SK-N-SH (cell line): ENCODE results near the gene CRTC3. TPM values are rescaled to one million over a fixed set of nuclear protein-coding genes. Genes with fewer than 3 reads are reported as not detected.

Experiments
- CTCF ChIA-PET: fragments of 300-600, 350-600 bp; formaldehyde crosslinking; extraction: SDS; loops from one replicate; lab custom pipeline; 2021; lab: Yijun Ruan, JAX
- POLR2A ChIA-PET: fragments of 350-600 bp; sonication (Branson Sonifier 250); formaldehyde crosslinking; extraction: SDS; loops from one replicate; lab custom pipeline; 2020; ENCODE audit warnings: antibody characterized with exemption, inconsistent platforms; lab: Yijun Ruan, JAX
- DNase-seq: peaks from one replicate; pipeline ENCODE4 v3.0.0; 2012
- H2AFZ ChIP-seq: fragments of 200-600 bp; sonication (generic); 2 replicates; pipeline ENCODE4 v1.8.1; 2016; ENCODE audit warnings: antibody characterized with exemption, mild to moderate bottlenecking, low read depth
- H3F3A ChIP-seq: fragments of 200-600 bp; sonication (generic); replicated peaks from 2 replicates; pipeline ENCODE3; 2016; ENCODE audit warnings: antibody characterized with exemption, mild to moderate bottlenecking; ENCODE audit not compliant: insufficient read depth
- H3K27ac ChIP-seq, 2 experiments: fragments of 200-500 bp in 1 of 2; fragments of 200-600 bp in 1 of 2; sonication (Bioruptor generic) in 1 of 2; sonication (generic), shearing (Covaris generic) in 1 of 2; 2 replicates each; pipeline versions ENCODE4 v1.5.1 to v1.6.1; 2014 to 2016; ENCODE audit warnings: low read depth in 2 of 2, inconsistent platforms in 1 of 2, low read length in 1 of 2, mild to moderate bottlenecking in 1 of 2, mixed read lengths in 1 of 2
- H3K27me3 ChIP-seq: fragments of 200-600 bp; sonication (generic), shearing (Covaris generic); 2 replicates; pipeline ENCODE4 v1.6.1; 2016; ENCODE audit warnings: mixed run types; ENCODE audit not compliant: insufficient read depth
- H3K36me3 ChIP-seq, 2 experiments: fragments of 200-500 bp in 1 of 2; fragments of 200-600 bp in 1 of 2; sonication (Bioruptor generic) in 1 of 2; sonication (generic) in 1 of 2; replicated peaks in 1 of 2; 2 replicates each; pipeline versions ENCODE3 to v1.5.1; 2014 to 2016; ENCODE audit warnings: low read length in 1 of 2, mild to moderate bottlenecking in 1 of 2; ENCODE audit not compliant: insufficient read depth in 2 of 2, control insufficient read depth in 1 of 2
- H3K4me1 ChIP-seq, 2 experiments: fragments of 200-500 bp in 1 of 2; fragments of 200-600 bp in 1 of 2; sonication (Bioruptor generic) in 1 of 2; sonication (generic), shearing (Covaris generic) in 1 of 2; 2 replicates each; pipeline versions ENCODE4 v1.5.1 to v1.6.1; 2014 to 2016; ENCODE audit warnings: low read depth in 1 of 2, low read length in 1 of 2, mixed run types in 1 of 2; ENCODE audit not compliant: insufficient read depth in 2 of 2, control insufficient read depth in 1 of 2
- H3K4me2 ChIP-seq: fragments of 200-600 bp; sonication (generic), shearing (Covaris generic); 2 replicates; pipeline ENCODE4 v1.6.1; 2017; ENCODE audit warnings: mixed run types
- H3K4me3 ChIP-seq, 2 experiments: fragments of 200-500 bp in 1 of 2; fragments of 200-600 bp in 1 of 2; sonication (Bioruptor generic) in 1 of 2; sonication (generic), shearing (Covaris generic) in 1 of 2; 2 replicates each; pipeline versions ENCODE4 v1.5.1 to v1.8.1; 2014 to 2016; ENCODE audit warnings: low read depth in 2 of 2, inconsistent platforms in 1 of 2, low read length in 1 of 2, mild to moderate bottlenecking in 1 of 2, mixed read lengths in 1 of 2, moderate library complexity in 1 of 2
- H3K79me2 ChIP-seq: fragments of 200-600 bp; sonication (generic); 2 replicates; pipeline ENCODE4 v1.8.1; 2017; ENCODE audit warnings: mild to moderate bottlenecking; ENCODE audit not compliant: insufficient read depth
- H3K9ac ChIP-seq: fragments of 200-600 bp; sonication (generic); 2 replicates; pipeline ENCODE4 v1.6.1; 2017; ENCODE audit warnings: mixed run types
- H3K9me2 ChIP-seq: fragments of 200-600 bp; sonication (generic); 2 replicates; pipeline ENCODE4 v1.6.1; 2017; ENCODE audit warnings: mixed run types
- H3K9me3 ChIP-seq: fragments of 200-600 bp; sonication (generic); 2 replicates; pipeline ENCODE4 v1.6.1; 2017; ENCODE audit warnings: mixed run types, mild to moderate bottlenecking, moderate library complexity
- H4K20me1 ChIP-seq: fragments of 200-600 bp; sonication (generic); 2 replicates; pipeline ENCODE4 v1.6.1; 2017; ENCODE audit warnings: mild to moderate bottlenecking, mixed run types; ENCODE audit not compliant: insufficient read depth
- CTCF ChIP-seq: fragments of 200-600 bp; sonication (generic); IDR thresholded peaks from 2 replicates; pipeline ENCODE4 v1.6.1; 2017; ENCODE audit warnings: antibody characterized with exemption, mild to moderate bottlenecking, moderate library complexity
- EZH2phosphoT487 ChIP-seq: fragments of 200-600 bp; sonication (generic); IDR thresholded peaks from 2 replicates; pipeline ENCODE4 v1.6.1; 2017; ENCODE audit warnings: low read depth, mixed run types, mild to moderate bottlenecking, antibody characterized with exemption, moderate library complexity, borderline replicate concordance
- GATA2 ChIP-seq: sonication (generic); formaldehyde crosslinking; IDR thresholded peaks from 2 replicates; pipeline ENCODE4 v1.5.0; 2020; ENCODE audit warnings: mild to moderate bottlenecking, missing genetic modification reagents
- NRF1 ChIP-seq: IDR thresholded peaks from 2 replicates; pipeline ENCODE4 v1.6.1; 2012; ENCODE audit warnings: low read depth, mild to moderate bottlenecking, low read length
- POLR2AphosphoS5 ChIP-seq: IDR thresholded peaks from 2 replicates; pipeline ENCODE4 v1.6.1; 2012; ENCODE audit warnings: low read depth, low read length
- REST ChIP-seq: IDR thresholded peaks from 2 replicates; pipeline ENCODE4 v1.6.1; 2012; ENCODE audit warnings: mild to moderate bottlenecking, low read depth, low read length, moderate library complexity
- RFX5 ChIP-seq: IDR thresholded peaks from 2 replicates; pipeline ENCODE4 v1.6.1; 2012; ENCODE audit warnings: mild to moderate bottlenecking, improper control_type of control experiment, low read length
- RXRA ChIP-seq: IDR thresholded peaks from 2 replicates; pipeline ENCODE4 v1.4.0; 2012; ENCODE audit warnings: low read depth, mild to moderate bottlenecking, borderline replicate concordance
- SMC3 ChIP-seq: IDR thresholded peaks from 2 replicates; pipeline ENCODE4 v1.6.1; 2012; ENCODE audit warnings: low read depth, low read length, improper control_type of control experiment
- TEAD4 ChIP-seq: IDR thresholded peaks from 2 replicates; pipeline ENCODE4 v1.4.0; 2012; ENCODE audit warnings: mild to moderate bottlenecking, borderline replicate concordance; ENCODE audit not compliant: insufficient read depth
- YY1 ChIP-seq: IDR thresholded peaks from 2 replicates; pipeline ENCODE4 v1.4.0; 2012; ENCODE audit warnings: low read depth, mild to moderate bottlenecking
- WGBS: methylation state at CpG from one replicate; pipeline ENCODE4 v1.1.6; 2017; ENCODE audit warnings: low lambda C conversion rate; 5-methylcytosine and 5-hydroxymethylcytosine counted together
- polyA plus RNA-seq, 3 experiments: library from polyadenylated mRNA; depleted of rRNA; stranded (reverse); fragments of >200 nt; gene quantifications; 2 replicates each; pipeline ENCODE4 v1.2.3, GENCODE V29; 2012
- TF ChIP-seq, protein P1 (sequence below): IDR thresholded peaks from 2 replicates; pipeline ENCODE4 v1.4.0; 2012; ENCODE audit warnings: low read depth, borderline replicate concordance
- TF ChIP-seq, protein P2 (sequence below): IDR thresholded peaks from 2 replicates; pipeline ENCODE4 v1.4.0; 2012; ENCODE audit warnings: low read depth
- TF ChIP-seq, protein P3 (sequence below): fragments of 150-350 bp; IDR thresholded peaks from 2 replicates; pipeline ENCODE4 v1.6.1; 2017; ENCODE audit warnings: antibody characterized with exemption, low read length, low read depth, borderline replicate concordance
- TF ChIP-seq, protein P4 (sequence below): fragments of 150-350 bp; IDR thresholded peaks from 2 replicates; pipeline ENCODE4 v1.6.1; 2016; ENCODE audit warnings: mild to moderate bottlenecking, low read depth, low read length
- TF ChIP-seq, protein P5 (sequence below): IDR thresholded peaks from 2 replicates; pipeline ENCODE4 v1.4.0; 2012; ENCODE audit warnings: low read depth, borderline replicate concordance

CRTC3 gene
- polyA plus RNA-seq, 1 of the 3 experiments (the other 2 are of a cell fraction) = 16.7 TPM

DNA sequence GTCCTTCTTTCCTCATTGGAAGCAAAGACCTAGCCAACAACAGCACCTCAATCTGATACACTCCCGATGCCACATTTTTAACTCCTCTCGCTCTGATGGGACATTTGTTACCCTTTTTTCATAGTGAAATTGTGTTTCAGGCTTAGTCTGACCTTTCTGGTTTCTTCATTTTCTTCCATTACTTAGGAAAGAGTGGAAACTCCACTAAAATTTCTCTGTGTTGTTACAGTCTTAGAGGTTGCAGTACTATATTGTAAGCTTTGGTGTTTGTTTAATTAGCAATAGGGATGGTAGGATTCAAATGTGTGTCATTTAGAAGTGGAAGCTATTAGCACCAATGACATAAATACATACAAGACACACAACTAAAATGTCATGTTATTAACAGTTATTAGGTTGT is 29.6 kb upstream of the CRTC3 start:
- no peak overlapping the region for H3K27ac ChIP-seq
- H3K4me2 ChIP-seq = no peak overlapping the region
- no peaks in the 10 kb centered on the region for H3K79me2 ChIP-seq
- no peaks in the 10 kb centered on the region for H4K20me1 ChIP-seq
- no peak overlapping the region for H2AFZ ChIP-seq
- H3K4me1 ChIP-seq = no peaks in the 10 kb centered on the region
- H3K4me3 ChIP-seq = no peak overlapping the region
- 91% methylated on average over 2 of the region's 2 CpGs for WGBS
- ChIA-PET CTCF (interaction anchor here (0.7 to 1.9 kb wide), 3 partner anchors 9 to 742 kb away, joined by 3 to 7 read pairs (median 4); no protein-coding TSS in a partner anchor), POLR2A (no interaction called here)
- H3K9me3 ChIP-seq = no peaks in the 10 kb centered on the region
- no peaks in the 10 kb centered on the region for H3K9me2 ChIP-seq
- TF ChIP-seq CTCF (no peak), GATA2 (no peak), SMC3 (no peak)
- TF ChIP-seq, protein P1, sequence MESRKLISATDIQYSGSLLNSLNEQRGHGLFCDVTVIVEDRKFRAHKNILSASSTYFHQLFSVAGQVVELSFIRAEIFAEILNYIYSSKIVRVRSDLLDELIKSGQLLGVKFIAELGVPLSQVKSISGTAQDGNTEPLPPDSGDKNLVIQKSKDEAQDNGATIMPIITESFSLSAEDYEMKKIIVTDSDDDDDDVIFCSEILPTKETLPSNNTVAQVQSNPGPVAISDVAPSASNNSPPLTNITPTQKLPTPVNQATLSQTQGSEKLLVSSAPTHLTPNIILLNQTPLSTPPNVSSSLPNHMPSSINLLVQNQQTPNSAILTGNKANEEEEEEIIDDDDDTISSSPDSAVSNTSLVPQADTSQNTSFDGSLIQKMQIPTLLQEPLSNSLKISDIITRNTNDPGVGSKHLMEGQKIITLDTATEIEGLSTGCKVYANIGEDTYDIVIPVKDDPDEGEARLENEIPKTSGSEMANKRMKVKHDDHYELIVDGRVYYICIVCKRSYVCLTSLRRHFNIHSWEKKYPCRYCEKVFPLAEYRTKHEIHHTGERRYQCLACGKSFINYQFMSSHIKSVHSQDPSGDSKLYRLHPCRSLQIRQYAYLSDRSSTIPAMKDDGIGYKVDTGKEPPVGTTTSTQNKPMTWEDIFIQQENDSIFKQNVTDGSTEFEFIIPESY = no peak
- TF ChIP-seq, all 33 proteins: peak for 0
- H3K9ac ChIP-seq = no peak overlapping the region
- H3F3A ChIP-seq = peaks cover 9% of the 10 kb centered on the region
- H3K36me3 ChIP-seq = peaks cover 61 to 62% of the 10 kb centered on the region in 2 experiments
- DNase-seq = no peak
- no peaks in the 10 kb centered on the region for H3K27me3 ChIP-seq

DNA sequence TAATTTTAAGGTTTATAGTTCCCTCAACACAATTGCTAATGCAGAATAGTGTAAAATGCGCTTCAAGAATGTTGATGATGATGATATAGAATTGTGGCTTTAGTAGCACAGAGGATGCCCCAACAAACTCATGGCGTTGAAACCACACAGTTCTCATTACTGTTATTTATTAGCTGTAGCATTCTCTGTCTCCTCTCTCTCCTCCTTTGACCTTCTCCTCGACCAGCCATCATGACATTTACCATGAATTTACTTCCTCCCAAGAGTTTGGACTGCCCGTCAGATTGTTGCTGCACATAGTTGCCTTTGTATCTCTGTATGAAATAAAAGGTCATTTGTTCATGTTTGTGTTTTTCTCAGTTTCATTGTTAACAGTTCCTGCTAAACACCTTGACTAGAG is 27.8 kb upstream of the CRTC3 start:
- Histone ChIP-seq H3K79me2 (no peaks in the 10 kb centered on the region), H3K4me2 (no peak overlapping the region), H3K9me3 (no peaks in the 10 kb centered on the region), H3K27ac (no peak overlapping the region), H3K36me3 (peaks cover 50 to 51% of the 10 kb centered on the region in 2 experiments), H3F3A (peaks cover 16% of the 10 kb centered on the region), H3K9ac (no peak overlapping the region), H3K9me2 (no peaks in the 10 kb centered on the region), H2AFZ (no peak overlapping the region), H3K27me3 (no peaks in the 10 kb centered on the region), H3K4me1 (no peaks in the 10 kb centered on the region), H3K4me3 (no peak overlapping the region), H4K20me1 (no peaks in the 10 kb centered on the region)
- DNase-seq = no peak
- WGBS = 91% methylated on average over 4 of the region's 4 CpGs
- CTCF ChIA-PET = no interaction called here
- POLR2A ChIA-PET = no interaction called here
- TF ChIP-seq RXRA (no peak), TEAD4 (no peak), REST (no peak), RFX5 (no peak), SMC3 (no peak), NRF1 (no peak), POLR2AphosphoS5 (no peak), EZH2phosphoT487 (no peak), YY1 (no peak)
- TF ChIP-seq, protein P2, sequence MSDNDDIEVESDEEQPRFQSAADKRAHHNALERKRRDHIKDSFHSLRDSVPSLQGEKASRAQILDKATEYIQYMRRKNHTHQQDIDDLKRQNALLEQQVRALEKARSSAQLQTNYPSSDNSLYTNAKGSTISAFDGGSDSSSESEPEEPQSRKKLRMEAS = no peak
- TF ChIP-seq, protein P3, sequence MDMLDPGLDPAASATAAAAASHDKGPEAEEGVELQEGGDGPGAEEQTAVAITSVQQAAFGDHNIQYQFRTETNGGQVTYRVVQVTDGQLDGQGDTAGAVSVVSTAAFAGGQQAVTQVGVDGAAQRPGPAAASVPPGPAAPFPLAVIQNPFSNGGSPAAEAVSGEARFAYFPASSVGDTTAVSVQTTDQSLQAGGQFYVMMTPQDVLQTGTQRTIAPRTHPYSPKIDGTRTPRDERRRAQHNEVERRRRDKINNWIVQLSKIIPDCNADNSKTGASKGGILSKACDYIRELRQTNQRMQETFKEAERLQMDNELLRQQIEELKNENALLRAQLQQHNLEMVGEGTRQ = no peak
- TF ChIP-seq, protein P4, sequence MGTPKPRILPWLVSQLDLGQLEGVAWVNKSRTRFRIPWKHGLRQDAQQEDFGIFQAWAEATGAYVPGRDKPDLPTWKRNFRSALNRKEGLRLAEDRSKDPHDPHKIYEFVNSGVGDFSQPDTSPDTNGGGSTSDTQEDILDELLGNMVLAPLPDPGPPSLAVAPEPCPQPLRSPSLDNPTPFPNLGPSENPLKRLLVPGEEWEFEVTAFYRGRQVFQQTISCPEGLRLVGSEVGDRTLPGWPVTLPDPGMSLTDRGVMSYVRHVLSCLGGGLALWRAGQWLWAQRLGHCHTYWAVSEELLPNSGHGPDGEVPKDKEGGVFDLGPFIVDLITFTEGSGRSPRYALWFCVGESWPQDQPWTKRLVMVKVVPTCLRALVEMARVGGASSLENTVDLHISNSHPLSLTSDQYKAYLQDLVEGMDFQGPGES = no peak
- TF ChIP-seq, protein P5, sequence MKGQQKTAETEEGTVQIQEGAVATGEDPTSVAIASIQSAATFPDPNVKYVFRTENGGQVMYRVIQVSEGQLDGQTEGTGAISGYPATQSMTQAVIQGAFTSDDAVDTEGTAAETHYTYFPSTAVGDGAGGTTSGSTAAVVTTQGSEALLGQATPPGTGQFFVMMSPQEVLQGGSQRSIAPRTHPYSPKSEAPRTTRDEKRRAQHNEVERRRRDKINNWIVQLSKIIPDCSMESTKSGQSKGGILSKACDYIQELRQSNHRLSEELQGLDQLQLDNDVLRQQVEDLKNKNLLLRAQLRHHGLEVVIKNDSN = no peak
